Activated gamma-delta T cell (primary cell): ENCODE measurements around the gene IKZF1.

Source experiments
- DNase-seq: peaks from one replicate; lab custom pipeline; 2025; lab: John Stamatoyannopoulos, UW
- total RNA-seq, 2 donors: gene quantifications; one replicate each; lab custom pipeline; 2026; lab: John Stamatoyannopoulos, UW

IKZF1 gene
- 518 to 647 reads per million in 2 donors for total RNA-seq

DNA sequence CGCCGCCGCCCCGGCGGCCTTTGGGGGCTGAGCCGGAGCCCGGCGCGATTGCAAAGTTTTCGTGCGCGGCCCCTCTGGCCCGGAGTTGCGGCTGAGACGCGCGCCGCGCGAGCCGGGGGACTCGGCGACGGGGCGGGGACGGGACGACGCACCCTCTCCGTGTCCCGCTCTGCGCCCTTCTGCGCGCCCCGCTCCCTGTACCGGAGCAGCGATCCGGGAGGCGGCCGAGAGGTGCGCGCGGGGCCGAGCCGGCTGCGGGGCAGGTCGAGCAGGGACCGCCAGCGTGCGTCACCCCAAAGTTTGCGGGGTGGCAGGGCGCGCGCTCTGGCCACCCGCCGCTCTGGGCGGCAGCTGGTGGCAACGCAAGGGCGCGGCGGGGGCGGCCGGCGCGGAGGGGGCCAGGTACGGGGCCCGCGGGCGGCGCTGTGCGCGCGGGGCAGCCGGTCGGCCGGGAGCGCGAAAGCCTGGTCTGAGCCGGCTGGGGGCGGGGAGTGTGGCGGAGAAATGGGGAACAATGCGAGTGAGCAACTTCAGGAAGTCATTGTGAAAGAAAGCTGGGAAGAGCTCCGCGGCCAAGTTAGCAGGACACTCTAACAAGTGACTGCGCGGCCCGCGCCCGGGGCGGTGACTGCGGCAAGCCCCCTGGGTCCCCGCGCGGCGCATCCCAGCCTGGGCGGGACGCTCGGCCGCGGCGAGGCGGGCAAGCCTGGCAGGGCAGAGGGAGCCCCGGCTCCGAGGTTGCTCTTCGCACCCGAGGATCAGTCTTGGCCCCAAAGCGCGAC is at the start of gene IKZF1:
Gene IKZF1, plus strand, starts transcription at position 588 of the 782 bp plus-strand sequence. CDS start 14,346 bp downstream, outside the sequence.
- DNase-seq, result peak; percentile 52

DNA sequence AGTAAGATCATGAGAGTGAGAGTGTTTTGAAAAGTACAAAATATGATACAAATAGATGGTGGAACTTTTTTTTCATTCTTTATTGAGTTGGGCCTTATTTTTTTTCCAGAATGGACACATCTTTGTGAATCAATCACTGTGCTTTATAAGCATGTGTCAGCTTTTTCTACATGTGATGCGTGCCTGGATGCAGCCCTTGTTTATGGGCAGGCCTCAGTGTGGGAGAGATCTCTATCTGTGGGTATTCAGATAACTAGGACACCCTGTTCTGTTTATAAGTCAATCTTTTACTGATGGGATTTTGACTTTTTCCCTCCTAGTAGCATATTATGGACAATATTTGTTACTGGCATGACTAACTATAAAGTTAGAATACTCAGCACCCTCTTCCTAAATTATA is 42.9 kb upstream of the IKZF1 start:
- no peak for DNase-seq

DNA sequence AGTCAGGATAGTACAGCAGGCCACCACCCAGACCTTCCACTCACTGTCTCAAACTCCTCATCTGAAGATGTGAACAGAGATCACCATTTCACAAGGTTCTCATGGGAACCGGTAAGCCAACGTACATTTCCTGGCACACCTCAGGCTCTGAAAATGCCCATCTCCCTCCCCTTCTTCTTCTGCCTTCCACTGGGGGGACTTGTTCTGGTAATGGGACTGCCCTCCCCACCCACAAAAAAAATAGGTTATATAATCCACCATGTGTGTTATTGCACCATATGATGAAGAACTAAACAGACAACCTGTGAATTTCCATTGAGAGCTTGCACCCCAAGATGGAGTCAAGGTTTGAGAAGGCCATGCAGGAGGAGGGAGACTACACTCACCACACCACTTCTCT is 42.1 kb upstream of the IKZF1 start:
- no peak for DNase-seq

- no peak for DNase-seq
These were observed 41.4 kb upstream of the IKZF1 start for GRCh38 chr7:50262916-50263690.

DNA sequence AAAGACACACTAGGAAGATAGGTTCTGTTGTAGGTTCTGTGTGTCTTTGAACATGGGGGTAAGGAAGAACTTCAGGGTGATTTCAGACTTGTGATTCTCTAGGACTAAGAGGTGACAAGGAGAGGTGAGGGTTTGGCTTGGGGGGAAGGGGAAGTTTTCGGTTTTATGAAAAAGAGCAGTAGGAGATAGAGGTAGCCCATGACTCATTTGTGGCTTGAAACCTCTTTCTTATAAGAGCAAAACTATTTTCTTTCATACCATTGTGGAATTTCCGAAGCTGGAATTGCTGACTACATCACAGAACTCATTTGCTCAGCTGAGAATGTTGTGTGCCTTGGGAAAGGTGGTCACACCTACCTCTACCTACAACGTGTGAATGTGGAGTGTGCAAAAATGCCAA is 39.6 kb upstream of the IKZF1 start:
- no peak for DNase-seq

GRCh38 chr7:50265968-50266634 is 38.4 kb upstream of the IKZF1 start:
- no peak for DNase-seq

- peak; percentile 31 for DNase-seq
These were observed 37.7 kb upstream of the IKZF1 start for GRCh38 chr7:50266635-50267386.

DNA sequence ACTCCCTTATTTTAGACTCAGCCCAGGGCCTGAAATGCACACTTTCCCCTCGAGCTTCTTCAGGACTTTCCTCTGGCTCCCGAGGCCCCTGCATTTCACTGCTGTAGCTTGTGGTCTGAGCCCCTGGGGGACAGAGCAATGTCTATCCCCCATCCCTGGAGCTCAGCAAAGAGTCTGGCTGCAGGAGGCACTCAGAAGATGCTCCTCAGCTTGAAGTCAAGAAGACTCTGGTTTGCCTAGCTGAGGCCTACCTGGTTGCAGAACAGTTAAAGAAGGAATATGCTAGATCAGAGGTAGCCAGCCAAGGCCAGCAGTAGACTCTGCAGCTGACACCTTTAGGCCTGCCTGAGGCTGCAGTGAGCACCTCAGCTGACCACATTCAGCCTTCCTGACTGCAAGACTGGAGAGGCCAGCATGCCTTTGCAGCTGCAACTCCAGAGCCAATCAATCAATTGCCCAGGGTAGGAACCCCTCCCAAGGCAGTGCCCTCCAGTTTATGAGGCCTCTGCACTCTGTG is 36.9 kb upstream of the IKZF1 start:
- DNase-seq, result no peak

DNA sequence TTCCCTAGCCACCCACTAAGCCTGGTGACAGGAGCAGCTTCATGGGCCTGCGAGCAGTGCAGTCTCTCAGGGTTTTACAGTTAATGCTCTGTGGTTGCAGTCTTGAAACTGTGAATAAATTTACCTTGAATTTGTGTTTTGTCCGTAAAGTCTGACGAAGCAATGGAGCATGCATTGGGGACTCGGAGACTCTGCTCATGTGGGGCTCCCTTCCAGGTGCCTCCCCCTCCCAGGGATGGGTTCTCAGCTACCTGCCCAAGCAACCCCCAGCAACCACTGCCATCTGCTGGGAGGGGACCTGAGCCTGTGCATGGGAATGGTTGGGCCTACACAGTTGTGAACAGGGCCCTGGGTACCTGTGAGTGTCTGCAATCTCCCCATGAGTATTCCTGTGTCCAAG is 36.3 kb upstream of the IKZF1 start:
- no peak for DNase-seq

- DNase-seq, result no peak
These were observed 35.5 kb upstream of the IKZF1 start for GRCh38 chr7:50268990-50269389.

DNA sequence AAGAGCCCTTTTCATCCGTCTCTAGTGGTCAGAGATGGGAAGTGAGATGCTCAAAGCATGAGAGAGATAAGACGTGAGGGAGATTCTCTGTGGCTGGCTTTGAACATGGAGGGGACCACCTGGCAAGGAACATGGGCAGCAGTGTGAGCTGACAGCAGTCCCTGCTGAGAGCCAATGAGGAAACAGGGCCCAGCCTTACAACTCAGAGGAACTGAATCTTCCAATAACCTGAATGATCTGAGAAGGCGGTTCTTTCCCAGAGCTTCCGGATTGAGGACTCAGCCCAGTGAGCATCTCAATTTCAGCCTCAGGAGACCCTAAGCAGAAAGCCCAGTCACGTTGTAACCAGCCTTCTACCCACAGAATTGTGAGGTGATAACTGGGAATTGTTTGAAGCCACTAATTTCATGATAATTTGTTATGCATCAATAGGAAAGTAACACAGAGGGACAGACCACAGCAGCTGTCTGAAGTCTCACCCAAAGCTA is 33.9 kb upstream of the IKZF1 start:
- DNase-seq, result no peak

DNA sequence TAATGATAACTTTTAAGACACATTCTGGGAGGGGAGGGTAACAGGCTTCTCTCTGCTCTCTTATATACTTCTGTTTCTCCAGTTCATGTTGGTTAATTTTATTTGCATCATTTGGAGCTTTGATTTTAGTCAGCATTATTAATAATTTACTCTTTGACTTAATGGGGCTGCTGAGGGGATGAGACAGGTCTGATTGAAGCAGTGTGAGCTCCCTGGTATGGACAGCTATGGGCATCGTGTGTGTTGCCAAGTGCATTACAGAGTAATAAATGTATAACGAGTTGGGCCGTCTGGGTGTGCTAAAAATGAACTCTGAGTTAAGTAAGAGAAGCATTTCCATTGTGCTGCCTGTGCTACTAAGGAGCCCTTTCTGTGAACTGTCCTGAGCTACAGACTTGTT is 31.7 kb upstream of the IKZF1 start:
- DNase-seq, result no peak

DNA sequence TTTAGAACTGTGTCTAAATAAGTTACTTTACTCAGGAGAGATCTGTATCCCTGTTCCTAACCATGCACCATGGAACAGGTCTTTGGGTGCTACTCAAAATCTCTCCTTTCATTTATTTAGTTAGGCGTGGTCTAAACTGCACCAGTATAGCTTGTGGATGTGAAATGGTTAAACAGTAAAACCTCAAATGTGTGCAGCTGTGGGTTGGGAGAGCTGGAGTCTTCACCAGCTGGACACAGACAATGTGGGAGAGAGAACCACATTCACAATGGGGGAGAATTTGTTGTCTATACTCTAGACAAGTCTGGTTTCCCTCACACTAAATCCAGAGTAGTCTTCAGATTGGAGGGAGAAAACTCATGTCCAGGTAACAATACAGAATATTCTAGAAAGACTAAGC is 31.2 kb upstream of the IKZF1 start:
- no peak for DNase-seq

DNA sequence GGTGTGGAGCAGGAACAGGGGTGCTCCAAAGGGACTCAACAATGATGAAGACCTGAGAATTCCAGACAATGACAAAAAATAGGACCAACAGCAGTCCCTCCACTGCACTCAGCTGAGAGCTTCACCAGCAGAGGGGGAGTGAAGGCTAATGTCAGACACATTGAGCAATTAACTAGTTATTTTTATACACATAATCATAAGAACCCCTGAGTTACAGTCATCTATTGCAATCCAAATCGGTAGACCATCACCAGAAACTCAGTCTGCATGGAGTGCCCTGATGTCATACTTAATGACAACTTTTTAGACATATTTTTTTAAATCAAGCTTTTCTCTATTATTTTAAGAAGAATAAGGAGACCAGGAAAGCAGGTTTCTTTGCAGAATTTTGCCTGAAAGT is 30.6 kb upstream of the IKZF1 start:
- DNase-seq, result no peak

DNA sequence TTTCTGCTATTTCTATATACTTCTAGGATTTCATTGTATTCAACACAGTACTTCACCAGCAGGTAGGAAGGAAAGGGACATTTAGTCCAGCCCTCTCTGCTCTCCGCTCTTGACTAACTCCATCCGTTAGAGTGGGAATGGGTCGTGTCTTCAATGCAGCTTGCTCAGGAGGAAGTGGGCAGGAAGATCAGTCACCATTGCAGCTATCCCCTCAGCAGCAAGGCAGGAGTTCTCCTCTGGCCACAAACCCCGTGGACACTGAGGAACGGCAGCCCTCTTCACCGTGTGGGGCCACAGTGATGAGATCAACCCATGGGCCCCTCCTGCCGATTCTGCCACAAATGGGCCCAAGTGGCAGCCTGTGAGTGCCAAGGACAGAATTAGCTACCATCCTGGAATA is 30.2 kb upstream of the IKZF1 start:
- DNase-seq, result no peak

GRCh38 chr7:50275430-50275829 is 29.1 kb upstream of the IKZF1 start:
- DNase-seq, result no peak

DNA sequence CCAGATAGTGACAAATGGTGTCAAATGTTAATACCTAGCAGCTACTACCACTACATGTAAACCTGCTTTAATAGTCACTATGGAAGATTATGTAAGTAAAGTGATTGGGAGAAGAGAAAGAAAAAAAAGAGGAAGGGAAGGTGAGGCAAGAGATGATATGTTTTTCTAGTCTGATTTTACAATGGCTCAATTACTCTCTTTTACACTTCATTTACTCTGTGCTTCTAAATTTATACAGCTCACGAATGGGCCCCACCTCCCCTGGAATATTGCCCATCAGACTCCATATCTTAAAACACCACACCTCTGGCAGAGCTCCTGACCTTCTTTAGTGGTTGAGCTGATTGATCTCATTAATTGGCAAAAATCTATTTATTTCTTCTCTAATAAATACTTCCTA is 28.0 kb upstream of the IKZF1 start:
- DNase-seq, result no peak

GRCh38 chr7:50278120-50278519 is 26.4 kb upstream of the IKZF1 start:
- no peak for DNase-seq

GRCh38 chr7:50281680-50282445 is 22.7 kb upstream of the IKZF1 start:
- no peak for DNase-seq

DNA sequence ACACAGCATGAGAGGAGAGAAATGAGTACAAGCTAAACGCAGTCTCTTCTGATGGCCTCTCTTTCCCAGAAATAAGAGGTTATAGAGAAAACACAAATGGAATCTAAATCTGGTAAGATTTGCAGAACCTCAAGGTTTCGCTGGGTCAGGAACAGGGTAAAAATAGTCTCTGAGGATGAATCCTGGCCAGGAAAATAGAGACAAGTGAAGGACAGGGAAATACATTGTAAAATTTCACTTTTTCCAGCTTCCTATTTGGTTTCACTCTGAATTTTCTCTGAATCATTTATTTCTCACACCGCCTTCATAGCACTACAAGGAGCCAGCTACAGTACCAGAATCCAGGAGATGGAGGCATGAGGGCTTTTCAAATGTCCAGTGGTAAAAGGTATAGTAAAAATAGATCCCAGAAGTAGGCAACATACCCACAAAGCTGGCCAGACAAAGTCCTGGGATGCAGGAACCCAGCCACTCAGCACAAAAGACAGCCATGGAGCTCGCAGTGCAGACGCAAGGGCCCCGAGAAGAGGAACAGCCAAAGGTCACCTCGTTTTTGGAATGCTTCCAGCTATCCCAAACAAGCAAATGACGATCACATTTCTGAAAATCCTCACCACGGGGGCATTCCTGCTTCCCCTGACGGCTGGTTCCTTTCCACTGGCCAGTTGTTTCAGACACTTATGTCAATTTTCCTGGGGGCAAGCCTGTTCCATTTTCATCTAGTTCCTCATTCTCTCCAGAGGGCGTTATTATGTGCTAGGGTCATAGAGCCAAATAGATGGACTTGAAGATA is 21.5 kb upstream of the IKZF1 start:
- DNase-seq, result no peak
